Stimulated activated naive CD8-positive, alpha-beta T cell treated with anti-CD3 and anti-CD28 coated beads, Interleukin-15, Interleukin-2, amounts not matched to agents 100 ng/mL and 50 ng/mL, for 24 hours (primary cell): ENCODE data around the gene CD96.
"Not testable (repeated sequence)": the region's sequence is repeated elsewhere in the genome, so short reads cannot be mapped to it uniquely, and the experiment has no call there.

Source experiments
- H3K27ac Mint-ChIP-seq: one replicate; pipeline ENCODE4 v1.8.0; 2021; ENCODE audit warnings: mild to moderate bottlenecking, mixed read lengths
- H3K27me3 Mint-ChIP-seq: one replicate; pipeline ENCODE4 v1.8.0; 2021; ENCODE audit warnings: mixed read lengths
- H3K36me3 Mint-ChIP-seq: one replicate; pipeline ENCODE4 v1.8.0; 2021; ENCODE audit warnings: low read depth, mixed read lengths
- H3K4me1 Mint-ChIP-seq: one replicate; pipeline ENCODE4 v1.8.0; 2021; ENCODE audit warnings: low read depth, mixed read lengths
- H3K4me3 Mint-ChIP-seq: one replicate; pipeline ENCODE4 v1.8.0; 2021; ENCODE audit warnings: mild to moderate bottlenecking, mixed read lengths
- H3K9me3 Mint-ChIP-seq: one replicate; pipeline ENCODE4 v1.8.0; 2021; ENCODE audit warnings: mixed read lengths

Gene CD96

GRCh38 chr3:111541911-111542483 is at the start of gene CD96:
Gene CD96 (plus strand): TSS chr3:111542197. CDS start chr3:111542249, 52 bp downstream.
- peak within 1 kb of the TSS; percentile 21 for H3K4me3 Mint-ChIP-seq
- H3K9me3 Mint-ChIP-seq: no peaks in the 10 kb centered on the region
- H3K4me1 Mint-ChIP-seq: peaks cover 55% of the 10 kb centered on the region
- H3K36me3 Mint-ChIP-seq: peaks cover 16% of the 10 kb centered on the region
- H3K27me3 Mint-ChIP-seq: no peaks in the 10 kb centered on the region
- no peak within 1 kb of the TSS for H3K27ac Mint-ChIP-seq

DNA sequence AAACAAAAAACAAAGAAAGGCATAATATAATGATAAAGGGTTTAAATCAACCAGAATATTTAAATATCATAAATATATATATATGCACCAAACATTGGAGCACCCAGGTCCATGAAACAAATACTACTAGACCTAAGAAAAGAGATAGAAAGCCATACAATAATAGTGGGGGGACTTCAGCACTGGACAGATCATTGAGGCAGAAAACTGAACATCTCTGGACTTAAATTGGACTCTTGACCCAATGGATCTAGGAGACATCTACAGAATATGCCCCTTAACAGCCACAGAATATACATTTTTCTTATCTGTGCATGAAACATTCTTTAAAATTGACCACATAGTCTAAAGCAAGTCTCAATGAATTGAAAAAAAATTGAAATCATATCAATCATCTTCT is 48.7 kb upstream of the CD96 start:
- H3K4me1 Mint-ChIP-seq: no peaks in the 10 kb centered on the region
- H3K27ac Mint-ChIP-seq: no peak overlapping the region
- H3K36me3 Mint-ChIP-seq: no peaks in the 10 kb centered on the region
- no peaks in the 10 kb centered on the region for H3K27me3 Mint-ChIP-seq
- peaks cover 5% of the 10 kb centered on the region for H3K9me3 Mint-ChIP-seq
- H3K4me3 Mint-ChIP-seq: no peak overlapping the region

DNA sequence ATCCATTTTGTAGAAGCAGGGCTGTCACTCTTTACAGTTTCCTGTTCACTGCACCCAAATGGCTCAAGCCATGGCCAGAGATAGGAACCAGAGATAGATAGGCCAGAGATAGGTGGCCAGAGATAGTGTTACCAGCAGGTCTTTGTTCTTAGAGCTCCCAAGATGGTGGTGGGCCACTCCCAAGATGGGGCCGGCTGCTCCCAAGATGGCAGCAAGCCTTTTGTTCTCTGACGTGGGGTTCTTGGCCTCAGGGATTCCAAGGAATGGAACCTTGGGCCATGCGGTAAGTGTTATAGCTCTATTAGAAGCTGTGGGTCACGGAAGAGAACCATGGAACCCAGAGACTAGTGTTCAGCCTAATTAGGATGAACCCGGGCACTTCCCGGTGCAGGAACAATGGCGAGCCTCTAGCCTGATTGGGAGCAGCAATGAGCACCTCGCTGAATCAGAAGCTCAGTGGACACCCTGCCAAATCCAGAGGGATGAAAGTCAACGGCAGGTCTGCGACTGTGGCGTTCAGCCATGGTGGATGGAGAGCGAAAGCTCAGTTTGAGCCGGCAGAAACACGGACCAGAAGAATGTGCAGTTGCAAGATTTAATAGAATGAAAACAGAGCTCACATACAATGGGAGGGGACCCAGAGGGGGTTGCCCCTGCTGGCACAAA is 45.0 kb upstream of the CD96 start:
- no peaks in the 10 kb centered on the region for H3K27me3 Mint-ChIP-seq

DNA sequence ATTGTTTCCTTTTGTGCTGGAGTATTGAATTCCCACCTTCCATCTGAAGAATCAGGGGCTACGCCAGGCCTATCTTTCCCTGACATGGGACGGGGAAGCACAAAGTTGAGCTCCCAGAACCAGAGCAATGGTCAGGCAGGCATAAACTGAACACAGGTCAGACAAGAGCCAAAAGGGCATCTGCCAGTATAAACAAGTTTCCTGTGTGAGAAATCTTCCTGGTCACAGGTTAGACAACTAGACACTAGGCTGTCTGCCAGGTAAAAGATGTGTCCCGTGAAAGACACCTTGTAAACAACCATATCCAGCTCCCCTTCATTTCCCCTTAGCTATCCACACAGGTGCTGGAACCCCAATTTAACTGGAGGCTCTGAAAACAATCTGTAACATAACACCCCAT is 44.0 kb upstream of the CD96 start:
- Mint-ChIP-seq H3K27me3 (no peaks in the 10 kb centered on the region), H3K4me1 (no peaks in the 10 kb centered on the region), H3K27ac (no peak overlapping the region), H3K36me3 (no peaks in the 10 kb centered on the region), H3K4me3 (no peak overlapping the region), H3K9me3 (peaks cover 5% of the 10 kb centered on the region)

More for the DNA sequence above, 45.0 kb upstream of the CD96 start:
- Mint-ChIP-seq H3K27ac (no peak overlapping the region), H3K36me3 (no peaks in the 10 kb centered on the region), H3K4me3 (no peak overlapping the region), H3K9me3 (peaks cover 9% of the 10 kb centered on the region), H3K4me1 (no peaks in the 10 kb centered on the region)

DNA sequence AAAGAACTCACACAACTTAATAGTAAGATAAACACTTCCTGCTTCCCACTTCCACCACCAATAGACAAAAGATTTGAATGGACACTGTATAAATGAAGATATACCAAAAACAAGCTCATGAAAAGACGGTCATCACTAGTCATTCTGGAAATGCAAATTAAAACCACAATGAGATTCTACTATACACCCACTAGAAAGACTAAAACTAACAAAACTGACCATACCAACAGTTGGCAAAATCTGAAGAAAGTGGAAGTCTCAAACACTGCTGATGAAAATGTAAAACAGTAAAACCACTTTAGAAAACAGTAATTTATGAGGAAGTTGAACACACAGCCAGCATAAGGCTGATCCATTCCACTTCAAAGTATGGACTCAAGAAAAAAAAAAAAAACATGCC is 35.6 kb upstream of the CD96 start:
- Mint-ChIP-seq H3K36me3 (no peaks in the 10 kb centered on the region), H3K4me1 (no peaks in the 10 kb centered on the region), H3K9me3 (peaks cover 4% of the 10 kb centered on the region), H3K27ac (no peak overlapping the region), H3K4me3 (no peak overlapping the region), H3K27me3 (no peaks in the 10 kb centered on the region)

DNA sequence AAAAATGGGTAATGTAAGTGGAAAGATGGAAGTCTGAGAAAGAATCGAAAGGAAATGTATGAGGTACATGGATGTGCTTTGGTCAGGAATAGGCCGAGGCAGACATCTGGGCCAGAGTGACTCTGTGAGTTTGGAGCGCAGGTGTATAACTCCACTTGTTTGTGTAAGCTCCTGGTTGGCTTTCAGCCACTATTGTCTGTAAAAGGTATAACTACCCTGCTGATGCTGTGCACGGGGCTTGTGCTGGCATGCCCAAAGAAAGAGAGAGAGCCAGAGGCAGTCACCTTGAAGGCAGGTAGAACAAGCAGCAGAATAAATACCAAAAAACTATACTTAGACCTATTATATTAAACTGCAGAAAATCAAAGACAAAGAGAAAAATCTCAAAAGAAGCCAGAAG is 32.7 kb upstream of the CD96 start:
- H3K27me3 Mint-ChIP-seq: no peaks in the 10 kb centered on the region
- H3K27ac Mint-ChIP-seq: no peak overlapping the region
- peaks cover 4% of the 10 kb centered on the region for H3K9me3 Mint-ChIP-seq
- H3K4me3 Mint-ChIP-seq: no peak overlapping the region
- H3K36me3 Mint-ChIP-seq: no peaks in the 10 kb centered on the region
- H3K4me1 Mint-ChIP-seq: no peaks in the 10 kb centered on the region

- Mint-ChIP-seq H3K27ac (no peak overlapping the region), H3K27me3 (no peaks in the 10 kb centered on the region), H3K9me3 (no peaks in the 10 kb centered on the region), H3K4me1 (no peaks in the 10 kb centered on the region), H3K4me3 (no peak overlapping the region), H3K36me3 (no peaks in the 10 kb centered on the region)
Observed at GRCh38 chr3:111517801-111518200, 24.2 kb upstream of the CD96 start.

DNA sequence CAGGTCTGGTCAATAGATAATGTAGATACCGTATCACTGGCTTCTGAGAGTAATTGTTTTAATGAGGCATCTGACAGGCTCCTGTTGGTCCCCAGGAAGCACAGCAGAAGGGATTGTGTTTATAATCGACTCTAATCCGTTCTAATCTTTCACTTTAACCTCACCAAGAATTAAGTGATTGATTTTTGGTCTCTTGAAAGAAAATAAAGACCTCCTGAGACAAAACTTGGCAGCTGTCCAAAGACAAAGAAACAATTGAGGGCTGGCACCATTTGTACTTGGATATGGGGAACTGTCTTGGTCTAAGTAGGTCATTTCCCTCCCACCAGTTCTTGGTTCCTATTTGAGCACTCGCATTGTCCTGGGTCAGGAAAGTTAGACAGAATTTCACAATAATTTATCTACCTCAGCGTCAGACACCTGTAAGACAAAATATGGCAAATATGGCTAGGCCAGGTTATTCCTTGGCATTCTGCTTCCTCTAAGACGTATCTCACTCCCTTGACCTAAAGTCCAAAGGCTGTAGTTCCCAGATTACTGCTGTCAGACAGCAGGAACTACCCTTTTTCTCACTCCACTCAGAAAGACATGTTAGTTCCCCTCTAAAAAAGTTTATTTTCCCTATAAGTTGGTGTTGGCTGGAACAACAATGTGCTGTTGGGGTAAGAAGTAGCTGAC is 22.7 kb upstream of the CD96 start:
- H3K27me3 Mint-ChIP-seq: no peaks in the 10 kb centered on the region
- H3K27ac Mint-ChIP-seq: no peak overlapping the region
- H3K4me3 Mint-ChIP-seq: no peak overlapping the region
- no peaks in the 10 kb centered on the region for H3K4me1 Mint-ChIP-seq
- H3K36me3 Mint-ChIP-seq: no peaks in the 10 kb centered on the region
- H3K9me3 Mint-ChIP-seq: no peaks in the 10 kb centered on the region

DNA sequence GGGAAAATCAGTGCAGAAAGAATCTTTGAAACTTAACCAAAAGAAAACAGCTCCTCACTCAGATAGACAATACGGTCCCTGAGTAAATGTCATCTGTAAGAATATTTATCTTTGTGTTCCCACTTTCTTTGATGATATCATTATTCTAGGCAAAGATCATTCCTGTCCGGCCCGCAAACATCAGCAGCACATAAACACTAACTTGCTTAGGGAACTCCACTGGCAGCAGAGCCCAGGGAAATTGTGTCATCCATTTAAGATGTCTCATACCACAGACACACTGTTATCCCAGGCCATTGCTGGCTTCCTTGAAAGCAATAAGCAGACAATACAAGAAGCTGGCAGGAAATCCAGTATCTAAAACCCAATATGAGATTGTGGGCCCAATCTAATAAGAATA is 20.1 kb upstream of the CD96 start:
- H3K4me3 Mint-ChIP-seq: no peak overlapping the region
- no peaks in the 10 kb centered on the region for H3K27me3 Mint-ChIP-seq
- no peak overlapping the region for H3K27ac Mint-ChIP-seq
- H3K4me1 Mint-ChIP-seq: no peaks in the 10 kb centered on the region
- no peaks in the 10 kb centered on the region for H3K36me3 Mint-ChIP-seq
- no peaks in the 10 kb centered on the region for H3K9me3 Mint-ChIP-seq

DNA sequence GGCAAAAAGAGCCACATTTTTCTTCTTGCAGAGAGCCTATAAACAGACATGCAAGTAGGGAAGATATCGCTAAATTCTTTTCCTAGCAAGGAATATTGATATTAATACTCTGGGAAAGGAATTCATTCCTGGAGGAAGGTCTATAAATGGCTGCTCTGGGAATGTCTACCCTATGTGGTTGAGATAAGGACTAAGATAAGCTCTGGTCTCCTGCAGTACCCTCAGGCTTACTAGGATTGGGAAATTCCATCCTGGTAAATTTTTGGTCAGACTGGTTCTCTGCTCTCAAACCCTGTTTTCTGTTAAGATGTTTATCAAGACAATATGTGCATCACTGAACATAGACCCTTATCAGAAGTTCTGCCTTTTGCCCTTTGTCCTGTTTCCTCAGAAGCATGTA is 17.5 kb upstream of the CD96 start:
- H3K4me1 Mint-ChIP-seq, H3K27ac Mint-ChIP-seq, H3K9me3 Mint-ChIP-seq, H3K27me3 Mint-ChIP-seq, H3K4me3 Mint-ChIP-seq, H3K36me3 Mint-ChIP-seq: not testable (repeated sequence)

DNA sequence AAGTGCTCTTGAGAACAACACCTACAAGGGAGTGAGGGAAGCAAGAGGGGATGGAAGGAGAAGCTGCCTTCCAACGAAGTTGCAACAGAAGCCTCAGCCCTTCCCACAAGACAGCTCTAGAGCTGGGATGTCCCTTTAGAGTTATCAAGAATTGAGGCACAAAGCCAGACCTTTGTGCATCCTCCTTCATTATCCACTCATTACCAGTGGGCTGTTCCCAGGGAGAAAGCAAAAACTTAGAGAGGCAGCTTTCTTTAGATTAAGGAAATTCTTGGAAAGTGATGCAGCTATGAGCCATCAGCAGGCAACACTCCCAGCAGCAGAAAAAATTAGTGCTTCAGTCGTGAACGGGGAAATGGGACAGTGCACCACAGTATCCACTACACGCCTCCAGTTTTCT is 10.6 kb upstream of the CD96 start:
- no peak overlapping the region for H3K27ac Mint-ChIP-seq
- no peaks in the 10 kb centered on the region for H3K27me3 Mint-ChIP-seq
- no peak overlapping the region for H3K4me3 Mint-ChIP-seq
- H3K9me3 Mint-ChIP-seq: no peaks in the 10 kb centered on the region
- H3K4me1 Mint-ChIP-seq: peaks cover 13% of the 10 kb centered on the region
- no peaks in the 10 kb centered on the region for H3K36me3 Mint-ChIP-seq

GRCh38 chr3:111534701-111535100 is 7.3 kb upstream of the CD96 start:
- Mint-ChIP-seq H3K36me3 (no peaks in the 10 kb centered on the region), H3K4me1 (peaks cover 35% of the 10 kb centered on the region), H3K27me3 (no peaks in the 10 kb centered on the region), H3K4me3 (no peak overlapping the region), H3K27ac (peak overlapping the region; percentile 39), H3K9me3 (no peaks in the 10 kb centered on the region)

GRCh38 chr3:111538111-111538510 is 3.9 kb upstream of the CD96 start:
- Mint-ChIP-seq H3K27me3 (no peaks in the 10 kb centered on the region), H3K27ac (peak overlapping the region; percentile 62), H3K9me3 (no peaks in the 10 kb centered on the region), H3K36me3 (no peaks in the 10 kb centered on the region), H3K4me3 (no peak overlapping the region), H3K4me1 (peaks cover 69% of the 10 kb centered on the region)

GRCh38 chr3:111538681-111539083 is 3.3 kb upstream of the CD96 start:
- H3K27me3 Mint-ChIP-seq: no peaks in the 10 kb centered on the region
- peak overlapping the region; percentile 44 for H3K4me3 Mint-ChIP-seq
- H3K27ac Mint-ChIP-seq: peak overlapping the region; percentile 62
- no peaks in the 10 kb centered on the region for H3K36me3 Mint-ChIP-seq
- peaks cover 72% of the 10 kb centered on the region for H3K4me1 Mint-ChIP-seq
- no peaks in the 10 kb centered on the region for H3K9me3 Mint-ChIP-seq

DNA sequence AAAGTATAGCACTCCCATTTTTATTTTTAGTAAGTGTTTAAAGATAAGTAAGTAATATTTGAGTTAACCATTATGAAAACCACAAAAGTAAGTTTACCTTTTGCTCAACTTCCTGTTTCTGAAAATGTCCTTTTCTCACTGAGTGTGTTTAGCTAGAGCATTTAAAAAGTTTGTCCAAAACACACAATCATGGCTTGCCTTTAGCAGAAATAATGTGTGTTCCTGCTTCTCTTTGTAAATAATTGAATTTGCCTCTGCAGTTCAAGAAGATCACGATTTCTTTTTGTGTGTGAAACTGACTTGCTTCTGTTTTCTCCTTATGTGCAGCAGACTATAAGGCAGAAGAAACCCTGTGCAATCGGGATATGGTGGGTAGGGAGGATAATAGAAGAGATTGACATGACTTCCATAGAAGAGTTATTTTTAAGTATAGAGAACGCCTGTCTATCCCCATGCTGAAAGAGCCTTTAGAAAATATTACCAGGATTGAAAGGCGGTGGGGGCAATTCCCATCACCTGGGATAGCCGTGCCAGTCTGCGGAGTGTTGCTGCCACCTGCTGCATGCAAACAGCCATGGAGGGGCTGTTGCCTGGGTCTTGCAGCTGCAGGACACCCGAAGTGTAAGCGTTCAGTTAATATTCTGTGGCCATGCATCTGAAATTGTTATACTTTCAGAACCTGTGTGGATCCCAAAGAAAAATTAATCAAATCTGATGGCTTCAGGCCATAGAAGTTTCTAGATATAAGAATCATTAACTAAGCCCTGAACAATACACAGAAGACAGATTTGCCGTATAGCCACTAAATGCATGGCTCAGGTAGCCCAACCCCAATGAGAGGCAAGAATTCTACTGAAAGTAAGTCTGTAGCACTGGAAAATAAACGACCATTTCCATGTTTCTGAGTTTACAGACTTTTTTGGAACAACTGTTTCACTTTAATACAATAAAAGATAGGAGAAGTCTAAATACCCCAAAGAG is 2.4 kb upstream of the CD96 start:
- Mint-ChIP-seq H3K36me3 (no peaks in the 10 kb centered on the region), H3K9me3 (no peaks in the 10 kb centered on the region), H3K4me3 (peak overlapping the region; percentile 70), H3K27ac (peak overlapping the region; percentile 62), H3K27me3 (no peaks in the 10 kb centered on the region), H3K4me1 (peaks cover 67% of the 10 kb centered on the region)
